Inflammatory macrophage treated with lipopolysaccharide for 1 hour (primary cell): ENCODE data around the gene TRIOBP.

Source experiments
- DNase-seq, 2 donors: peaks; one replicate each; pipeline ENCODE4 v3.0.0-alpha.2; 2020 to 2022

Gene TRIOBP

DNA sequence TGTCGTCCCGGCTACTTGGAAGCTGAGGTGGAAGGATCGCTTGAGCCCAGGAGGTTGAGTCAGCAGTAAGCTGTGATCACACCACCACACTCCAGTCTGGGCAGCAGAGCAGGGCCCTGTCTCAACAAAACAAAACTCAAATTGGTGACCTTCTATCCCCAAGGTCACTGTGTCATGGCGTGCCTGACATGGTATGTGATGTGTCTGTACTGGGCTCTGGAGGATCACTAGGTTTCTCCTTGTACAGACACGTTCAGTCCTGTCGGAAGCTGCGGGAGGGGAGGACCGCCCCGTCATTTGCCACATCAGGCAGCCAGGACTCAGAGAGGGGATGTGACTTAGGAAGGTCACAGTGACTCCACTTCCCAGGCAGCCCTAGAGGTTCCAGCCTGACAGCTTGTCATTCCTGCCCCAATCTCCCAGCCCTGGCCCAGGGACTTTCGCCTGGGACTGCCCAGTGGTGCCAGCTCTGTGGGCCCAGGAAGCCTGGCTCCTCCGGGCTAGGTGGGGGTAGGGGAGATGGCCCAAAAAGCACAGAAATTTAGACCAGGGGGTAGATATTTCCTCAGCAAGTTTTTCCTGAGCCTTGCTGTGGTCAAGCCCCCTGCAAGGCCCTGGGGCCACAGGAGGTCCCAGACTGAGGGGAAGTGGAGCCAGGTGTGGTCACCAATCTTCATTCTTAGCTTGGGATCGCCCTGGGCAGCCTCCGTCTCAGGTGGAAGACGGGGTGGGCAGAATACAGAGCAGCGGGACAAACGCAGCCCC lies 53.2 kb downstream of the TRIOBP start:
- DNase-seq, result no peak

- no peak for DNase-seq
Measured at GRCh38 chr22:37750596-37751162, 53.8 kb downstream of the TRIOBP start.

- DNase-seq, result no peak
Measured at GRCh38 chr22:37751449-37752188, 54.8 kb downstream of the TRIOBP start.

GRCh38 chr22:37752189-37753087 lies 55.6 kb downstream of the TRIOBP start:
- DNase-seq, result no peak

DNA sequence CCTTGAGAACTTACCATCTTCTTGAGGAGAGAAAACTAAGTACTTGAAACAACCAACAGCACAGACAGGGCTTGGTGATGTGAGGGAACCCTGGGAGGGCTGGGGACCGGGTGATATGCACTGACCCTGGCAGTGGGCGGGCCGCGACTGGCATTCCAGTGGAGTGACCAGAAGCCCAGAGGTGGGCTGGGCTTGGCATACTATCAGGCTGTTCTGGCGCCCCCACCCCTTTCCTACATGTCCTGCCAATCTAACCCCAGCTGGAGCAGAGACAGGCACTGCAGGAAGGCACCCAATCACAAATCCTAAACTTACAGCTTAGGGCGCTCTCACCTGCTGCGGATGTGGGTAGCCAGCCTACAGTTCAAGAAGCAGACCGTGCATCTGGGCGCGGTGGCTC lies 56.9 kb downstream of the TRIOBP start:
- no peak for DNase-seq

- DNase-seq, result no peak
Measured at GRCh38 chr22:37757663-37758062, 60.8 kb downstream of the TRIOBP start.

DNA sequence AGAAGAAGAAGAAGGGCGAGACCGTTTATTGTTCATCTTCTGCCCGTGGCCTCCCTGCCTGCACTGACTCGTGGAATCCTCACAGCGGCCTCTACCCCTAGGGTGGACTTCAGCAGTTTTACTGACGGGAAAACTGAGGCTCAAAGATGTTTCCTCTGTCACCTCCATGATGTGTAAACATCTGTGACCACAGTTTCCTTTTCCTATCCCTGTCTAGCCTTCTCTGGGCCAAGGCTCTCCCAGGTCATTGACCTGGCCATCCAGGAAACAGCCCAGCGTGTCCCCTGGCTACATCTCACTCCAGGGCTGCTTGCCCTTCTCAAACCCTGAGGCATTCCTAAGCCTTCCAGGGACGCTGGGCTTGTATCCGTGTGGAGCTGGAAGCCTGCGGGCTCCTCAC lies 61.8 kb downstream of the TRIOBP start:
- no peak for DNase-seq

- no peak for DNase-seq
Measured at GRCh38 chr22:37759281-37759680, 62.4 kb downstream of the TRIOBP start.

GRCh38 chr22:37760152-37760551 lies 63.3 kb downstream of the TRIOBP start:
- no peak for DNase-seq

GRCh38 chr22:37762389-37762836 lies 65.6 kb downstream of the TRIOBP start:
- no peak for DNase-seq

GRCh38 chr22:37763012-37763411 lies 66.2 kb downstream of the TRIOBP start:
- DNase-seq, result no peak

GRCh38 chr22:37763652-37764051 lies 66.8 kb downstream of the TRIOBP start:
- no peak for DNase-seq

- no peak for DNase-seq
Measured at GRCh38 chr22:37764622-37765021, 67.8 kb downstream of the TRIOBP start.

GRCh38 chr22:37765498-37765897 lies 68.7 kb downstream of the TRIOBP start:
- DNase-seq, result no peak

GRCh38 chr22:37765953-37766576 lies 69.2 kb downstream of the TRIOBP start:
- DNase-seq, result no peak

- DNase-seq, result no peak
Measured at GRCh38 chr22:37768273-37768672, 71.4 kb downstream of the TRIOBP start.

DNA sequence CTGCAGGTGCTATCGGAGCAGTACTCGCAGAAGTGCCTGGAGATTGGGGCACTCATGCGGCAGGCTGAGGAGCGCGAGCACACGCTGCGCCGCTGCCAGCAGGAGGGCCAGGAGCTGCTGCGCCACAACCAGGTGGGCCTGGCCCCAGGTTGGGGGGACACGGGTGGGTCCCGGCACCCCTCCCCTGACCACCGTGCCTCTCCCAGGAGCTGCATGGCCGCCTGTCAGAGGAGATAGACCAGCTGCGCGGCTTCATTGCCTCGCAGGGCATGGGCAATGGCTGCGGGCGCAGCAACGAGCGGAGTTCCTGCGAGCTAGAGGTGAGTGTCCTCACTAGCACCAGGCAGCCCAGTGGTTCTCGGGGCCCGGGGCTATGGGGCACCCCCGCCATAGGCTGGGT lies 72.2 kb downstream of the TRIOBP start:
- no peak for DNase-seq

GRCh38 chr22:37771081-37771480 lies 74.2 kb downstream of the TRIOBP start:
- no peak for DNase-seq

- no peak for DNase-seq
Measured at GRCh38 chr22:37771702-37772427, 75.0 kb downstream of the TRIOBP start.

DNA sequence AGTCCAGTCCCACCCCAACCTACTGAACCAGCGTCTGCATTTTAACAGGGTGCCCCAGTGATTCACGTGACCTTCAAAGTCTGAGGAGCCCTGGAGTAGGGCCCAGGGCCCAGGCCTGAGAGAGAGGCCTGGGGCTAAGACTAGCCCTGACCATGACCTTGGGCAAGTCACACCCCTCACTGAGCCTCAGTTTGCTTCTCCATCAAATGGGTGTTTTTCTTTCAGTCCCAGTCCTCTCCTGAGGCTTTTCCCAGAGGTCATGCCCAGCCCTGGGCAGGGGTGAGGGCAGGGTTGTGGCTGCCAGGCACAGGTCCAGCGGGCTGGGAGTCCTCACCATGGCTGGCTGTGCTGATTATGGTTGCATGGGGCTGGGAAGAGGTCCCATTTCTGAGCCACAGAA lies 77.9 kb downstream of the TRIOBP start:
- DNase-seq, result no peak

- no peak for DNase-seq
Measured at GRCh38 chr22:37775785-37776638, 79.2 kb downstream of the TRIOBP start.
